Measurements from ENCODE around the gene LDLRAD4. TPM values are rescaled to one million over a fixed set of nuclear protein-coding genes. Genes with fewer than 3 reads are reported as not detected.

Gene LDLRAD4
- total RNA-seq, 4 donors from 2014 or later, result 14.0 to 36.9 (median 29.3) TPM

- 57 to 67% methylated on average over 14 of the region's 14 CpGs for WGBS, 2 donors
- H3K36me3 ChIP-seq, result no peaks in the 10 kb centered on the region
- peak overlapping the region in 2 of 4 donors; percentile 5 to 28 for H3K4me3 ChIP-seq
- H3K9me3 ChIP-seq, result no peaks in the 10 kb centered on the region
- TF ChIP-seq EP300 (IDR thresholded peaks at IDR 0.05) (peak in 1 of 2 donors; percentile 73), CTCF (IDR thresholded peaks at IDR 0.05) (no peak)
- H3K27ac ChIP-seq, result peak overlapping the region in 2 of 4 donors; percentile 18 to 52
- peak in 1 of 2 donors; percentile 28 for DNase-seq (ENCODE audit: low spot score in 2 of 2)
- H3K4me1 ChIP-seq, result peaks cover 0 to 18% (median 5%) of the 10 kb centered on the region in 4 donors
- H3K27me3 ChIP-seq, result no peaks in the 10 kb centered on the region
Measured at GRCh38 chr18:13464432-13465123, 246.0 kb downstream of the LDLRAD4 start.

- no peaks in the 10 kb centered on the region for H3K27me3 ChIP-seq
- no peak for DNase-seq (ENCODE audit: low spot score in 2 of 2)
Measured at GRCh38 chr18:13465124-13465446, 246.5 kb downstream of the LDLRAD4 start.

GRCh38 chr18:13465476-13465875 lies 246.9 kb downstream of the LDLRAD4 start:
- Histone ChIP-seq H3K9me3 (no peaks in the 10 kb centered on the region), H3K27ac (peak overlapping the region in 3 of 4 donors; percentile 18 to 52 (median 35)), H3K27me3 (no peaks in the 10 kb centered on the region), H3K4me1 (peaks cover 0 to 22% (median 8%) of the 10 kb centered on the region in 4 donors), H3K36me3 (no peaks in the 10 kb centered on the region), H3K4me3 (peak overlapping the region in 2 of 4 donors; percentile 5 to 28)
- WGBS, 2 donors, result 72 to 84% methylated on average over 5 of the region's 5 CpGs
- TF ChIP-seq CTCF (IDR thresholded peaks at IDR 0.05) (no peak), POLR2A (IDR thresholded peaks at IDR 0.05) (no peak), EP300 (IDR thresholded peaks at IDR 0.05) (peak in 1 of 2 donors; percentile 60)
- no peak for DNase-seq (ENCODE audit: low spot score in 2 of 2)

More at GRCh38 chr18:13465124-13465446, 246.5 kb downstream of the LDLRAD4 start:
- no peaks in the 10 kb centered on the region for H3K36me3 ChIP-seq
- peak overlapping the region in 2 of 4 donors; percentile 5 to 28 for H3K4me3 ChIP-seq
- peak overlapping the region in 3 of 4 donors; percentile 18 to 52 (median 35) for H3K27ac ChIP-seq
- peaks cover 0 to 18% (median 6%) of the 10 kb centered on the region in 4 donors for H3K4me1 ChIP-seq
- 65 to 76% methylated on average over 4 of the region's 4 CpGs for WGBS, 2 donors
- H3K9me3 ChIP-seq, result no peaks in the 10 kb centered on the region
- no peak for TF ChIP-seq POLR2A (IDR thresholded peaks at IDR 0.05)
- TF ChIP-seq CTCF (IDR thresholded peaks at IDR 0.05), result no peak
- TF ChIP-seq EP300 (IDR thresholded peaks at IDR 0.05), result no peak

- Histone ChIP-seq H3K36me3 (no peaks in the 10 kb centered on the region), H3K27ac (peak overlapping the region in 2 of 4 donors; percentile 32 to 58), H3K4me3 (no peak overlapping the region), H3K27me3 (no peaks in the 10 kb centered on the region), H3K4me1 (peaks cover 0 to 36% (median 10%) of the 10 kb centered on the region in 4 donors), H3K9me3 (no peaks in the 10 kb centered on the region)
- DNase-seq (ENCODE audit: low spot score in 2 of 2), result no peak
- 76 to 81% methylated on average over 9 to 10 of the region's 10 CpGs for WGBS, 2 donors
- TF ChIP-seq CTCF (IDR thresholded peaks at IDR 0.05) (no peak), EP300 (IDR thresholded peaks at IDR 0.05) (no peak), POLR2A (IDR thresholded peaks at IDR 0.05) (no peak)
Measured at GRCh38 chr18:13470516-13471197, 252.1 kb downstream of the LDLRAD4 start.

Data from tibial nerve (tissue), 4 donors.